Mucosa of rectum (tissue), 2 donors: Measurements from ENCODE around the gene KIF16B.

Source experiments
- H3K27ac ChIP-seq, 2 donors: one replicate each; pipeline ENCODE4 v1.7.0; 2013; ENCODE audit warnings: inconsistent platforms in 2 of 2, low read depth in 2 of 2, low read length in 2 of 2
- H3K27me3 ChIP-seq, 2 donors: one replicate each; pipeline ENCODE4 v1.7.0; 2013; ENCODE audit warnings: low read length in 2 of 2; ENCODE audit not compliant: control insufficient read depth in 2 of 2, insufficient read depth in 2 of 2
- H3K36me3 ChIP-seq, 2 donors: one replicate each; pipeline ENCODE4 v1.7.0; 2013; ENCODE audit warnings: low read length in 2 of 2; ENCODE audit not compliant: control insufficient read depth in 2 of 2, insufficient read depth in 2 of 2
- H3K4me1 ChIP-seq, 2 donors: one replicate each; pipeline ENCODE4 v1.7.0; 2013; ENCODE audit warnings: low read length in 2 of 2, mild to moderate bottlenecking in 1 of 2; ENCODE audit not compliant: control insufficient read depth in 2 of 2, insufficient read depth in 2 of 2
- H3K4me3 ChIP-seq, 2 donors: one replicate each; pipeline ENCODE4 v1.7.0; 2013; ENCODE audit warnings: low read length in 2 of 2
- H3K9ac ChIP-seq, 2 donors: one replicate each; pipeline ENCODE4 v1.7.0; 2013; ENCODE audit warnings: low read length in 2 of 2, low read depth in 1 of 2, mild to moderate bottlenecking in 1 of 2
- H3K9me3 ChIP-seq, 2 donors: one replicate each; pipeline ENCODE4 v1.7.0; 2013; ENCODE audit warnings: low read length in 2 of 2; ENCODE audit not compliant: control insufficient read depth in 2 of 2
- donor health status: healthy.
- donor health status: Normal muscosa, but diverticular disease.

Gene KIF16B

GRCh38 chr20:16381444-16381843 lies 191.8 kb downstream of the KIF16B start:
- Histone ChIP-seq H3K27me3 (no peaks in the 10 kb centered on the region), H3K4me1 (no peaks in the 10 kb centered on the region), H3K4me3 (no peak overlapping the region), H3K36me3 (peaks cover 23 to 25% of the 10 kb centered on the region in 2 donors), H3K9ac (no peak overlapping the region), H3K9me3 (no peaks in the 10 kb centered on the region), H3K27ac (no peak overlapping the region)

DNA sequence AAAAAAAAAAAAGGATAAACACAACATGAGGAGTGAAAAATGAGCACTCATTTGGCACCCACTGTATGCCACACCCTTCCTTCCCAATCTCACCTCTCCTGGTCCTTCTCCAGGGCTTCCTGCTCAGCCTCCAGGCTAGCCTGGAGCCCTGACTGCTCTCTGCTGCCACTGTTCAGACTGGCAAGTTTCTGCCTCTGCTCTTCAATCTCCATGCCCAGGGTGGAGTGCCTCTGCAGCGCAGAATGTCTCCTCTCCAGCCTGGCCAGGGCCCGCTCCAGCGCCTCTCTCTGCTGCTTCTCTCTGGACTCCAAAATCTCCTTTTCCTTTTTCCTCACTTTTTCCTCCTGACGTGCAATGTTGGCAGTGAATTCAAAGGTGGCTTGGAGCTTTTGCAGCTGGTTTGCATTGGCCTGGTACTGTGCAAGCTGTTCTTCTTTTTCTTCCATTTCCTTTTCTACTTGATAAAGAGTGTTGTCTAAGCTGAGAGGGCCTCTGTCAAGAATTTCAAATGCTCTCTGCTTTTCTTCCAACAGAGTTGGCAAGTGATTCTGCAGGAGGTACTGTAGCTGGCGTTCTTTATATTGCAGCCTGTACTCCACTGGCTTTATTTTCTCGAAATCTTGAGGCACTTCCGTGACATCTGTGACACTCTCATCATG lies 194.4 kb downstream of the KIF16B start:
- no peak overlapping the region for H3K27ac ChIP-seq
- no peaks in the 10 kb centered on the region for H3K9me3 ChIP-seq
- H3K4me1 ChIP-seq = no peaks in the 10 kb centered on the region
- H3K27me3 ChIP-seq = no peaks in the 10 kb centered on the region
- no peak overlapping the region for H3K4me3 ChIP-seq
- H3K9ac ChIP-seq = no peak overlapping the region
- H3K36me3 ChIP-seq = peaks cover 29 to 43% of the 10 kb centered on the region in 2 donors

DNA sequence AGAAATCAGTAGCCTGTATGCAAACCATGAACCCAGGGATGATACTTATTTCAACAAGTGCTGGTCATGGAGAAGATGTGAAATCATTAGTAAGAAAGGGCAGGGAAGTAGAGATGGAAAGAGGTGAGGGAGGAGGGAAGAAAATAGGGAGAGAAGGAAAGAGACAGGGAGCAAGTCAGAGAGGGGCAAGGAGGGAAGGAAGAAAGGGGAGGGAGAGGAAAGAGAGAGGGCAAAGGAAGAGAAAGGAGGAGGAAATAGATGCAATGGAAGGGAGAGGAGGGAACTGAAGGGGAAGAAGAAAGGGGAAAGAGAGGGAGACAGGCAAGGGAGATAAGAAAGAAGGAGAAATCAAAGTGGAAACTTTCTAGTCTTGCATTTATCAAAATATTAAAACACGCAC lies 195.1 kb downstream of the KIF16B start:
- H3K27ac ChIP-seq = no peak overlapping the region

GRCh38 chr20:16369441-16369840 lies 203.8 kb downstream of the KIF16B start:
- Histone ChIP-seq H3K4me3 (no peak overlapping the region), H3K36me3 (peaks cover 38 to 42% of the 10 kb centered on the region in 2 donors), H3K27me3 (no peaks in the 10 kb centered on the region), H3K9ac (no peak overlapping the region), H3K4me1 (no peaks in the 10 kb centered on the region), H3K27ac (no peak overlapping the region), H3K9me3 (no peaks in the 10 kb centered on the region)

More for the DNA sequence above, 195.1 kb downstream of the KIF16B start:
- Histone ChIP-seq H3K27me3 (no peaks in the 10 kb centered on the region), H3K4me1 (no peaks in the 10 kb centered on the region), H3K36me3 (peaks cover 35 to 43% of the 10 kb centered on the region in 2 donors), H3K9ac (no peak overlapping the region), H3K9me3 (no peaks in the 10 kb centered on the region), H3K4me3 (no peak overlapping the region)

GRCh38 chr20:16368645-16369292 lies 204.5 kb downstream of the KIF16B start:
- Histone ChIP-seq H3K4me1 (no peaks in the 10 kb centered on the region), H3K27me3 (no peaks in the 10 kb centered on the region), H3K36me3 (peaks cover 34 to 38% of the 10 kb centered on the region in 2 donors), H3K9ac (no peak overlapping the region), H3K9me3 (no peaks in the 10 kb centered on the region), H3K4me3 (no peak overlapping the region), H3K27ac (no peak overlapping the region)

DNA sequence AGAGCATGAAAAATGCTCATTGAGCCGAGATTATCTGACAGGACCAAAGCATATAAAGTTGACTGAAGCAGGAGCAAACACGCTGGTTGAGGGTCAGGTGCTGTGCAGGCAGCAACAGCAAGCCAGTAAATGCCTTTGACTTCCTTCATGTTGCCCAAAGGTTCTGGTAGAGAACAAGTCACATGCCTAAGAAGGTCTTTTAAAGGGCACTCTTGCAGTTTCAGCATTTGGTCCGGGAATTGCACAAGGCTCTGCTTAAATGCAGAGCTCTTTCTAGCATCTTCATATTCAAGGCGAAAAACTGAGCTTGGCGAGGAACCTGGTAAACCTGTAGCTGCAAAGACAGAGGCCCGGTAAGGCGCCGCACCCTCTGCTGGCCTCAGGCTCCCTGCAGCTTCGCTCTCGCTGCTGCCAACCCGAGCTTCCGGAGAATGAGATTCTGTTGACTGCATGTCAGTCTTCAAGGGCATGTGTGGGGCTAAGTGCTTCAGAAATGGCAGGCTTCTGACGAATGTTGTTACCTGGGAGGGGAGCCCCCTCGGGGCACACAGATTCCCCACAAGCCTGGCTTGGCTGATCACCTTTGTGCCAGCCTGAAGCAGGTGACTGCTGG lies 205.2 kb downstream of the KIF16B start:
- H3K9ac ChIP-seq = no peak overlapping the region
- H3K27ac ChIP-seq = no peak overlapping the region
- no peaks in the 10 kb centered on the region for H3K4me1 ChIP-seq
- no peak overlapping the region for H3K4me3 ChIP-seq
- H3K9me3 ChIP-seq = no peaks in the 10 kb centered on the region
- H3K36me3 ChIP-seq = peaks cover 30 to 38% of the 10 kb centered on the region in 2 donors
- H3K27me3 ChIP-seq = no peaks in the 10 kb centered on the region

GRCh38 chr20:16366529-16366928 lies 206.7 kb downstream of the KIF16B start:
- Histone ChIP-seq H3K4me1 (no peaks in the 10 kb centered on the region), H3K27ac (no peak overlapping the region), H3K9me3 (no peaks in the 10 kb centered on the region), H3K36me3 (peaks cover 27 to 34% of the 10 kb centered on the region in 2 donors), H3K27me3 (no peaks in the 10 kb centered on the region), H3K4me3 (no peak overlapping the region), H3K9ac (no peak overlapping the region)

DNA sequence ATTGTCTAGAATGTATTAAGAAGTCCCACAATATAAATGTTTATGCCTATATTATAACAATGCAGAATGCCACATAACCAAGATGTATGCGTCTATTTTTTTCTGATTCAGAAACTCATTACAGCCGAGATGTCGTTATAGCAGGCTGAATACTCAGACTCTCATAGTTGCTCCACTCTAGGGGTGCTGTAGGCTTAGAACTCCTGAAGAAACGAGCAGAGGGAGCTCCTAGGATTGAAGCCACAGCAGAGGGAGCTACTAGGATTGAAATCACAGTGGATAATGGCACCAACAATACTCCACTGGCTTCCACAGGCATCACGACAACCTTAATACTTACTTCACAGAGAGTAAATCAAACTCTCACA lies 208.9 kb downstream of the KIF16B start:
- H3K4me1 ChIP-seq = no peaks in the 10 kb centered on the region
- peaks cover 26 to 30% of the 10 kb centered on the region in 2 donors for H3K36me3 ChIP-seq
- H3K27me3 ChIP-seq = no peaks in the 10 kb centered on the region
- no peak overlapping the region for H3K27ac ChIP-seq
- no peaks in the 10 kb centered on the region for H3K9me3 ChIP-seq
- H3K4me3 ChIP-seq = no peak overlapping the region
- H3K9ac ChIP-seq = no peak overlapping the region

- H3K36me3 ChIP-seq = peaks cover 22 to 26% of the 10 kb centered on the region in 2 donors
- no peaks in the 10 kb centered on the region for H3K9me3 ChIP-seq
Measured at GRCh38 chr20:16363506-16364319, 209.5 kb downstream of the KIF16B start.

DNA sequence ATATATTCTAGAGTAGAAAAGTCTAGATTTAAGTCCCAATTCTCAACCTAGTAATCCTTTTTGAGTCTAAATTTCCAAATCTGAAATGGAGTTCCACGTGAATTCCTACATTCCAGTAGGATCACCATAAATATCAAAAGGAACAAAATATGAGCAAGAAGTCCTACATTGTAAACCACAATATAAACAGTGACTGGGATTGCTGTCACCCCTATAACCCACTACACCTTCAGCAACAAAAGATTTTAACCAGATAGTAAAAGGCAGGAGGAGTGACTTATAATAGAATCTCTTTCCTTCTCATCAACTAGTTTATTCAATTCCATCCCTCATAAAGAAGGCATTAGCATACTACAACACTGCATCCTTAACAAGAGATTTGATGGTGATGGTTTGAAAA lies 210.6 kb downstream of the KIF16B start:
- Histone ChIP-seq H3K4me3 (no peak overlapping the region), H3K27ac (no peak overlapping the region), H3K9me3 (no peaks in the 10 kb centered on the region), H3K27me3 (no peaks in the 10 kb centered on the region), H3K4me1 (no peaks in the 10 kb centered on the region), H3K36me3 (peaks cover 14 to 16% of the 10 kb centered on the region in 2 donors), H3K9ac (no peak overlapping the region)

More at GRCh38 chr20:16363506-16364319, 209.5 kb downstream of the KIF16B start:
- no peaks in the 10 kb centered on the region for H3K27me3 ChIP-seq
- H3K27ac ChIP-seq = no peak overlapping the region
- no peak overlapping the region for H3K4me3 ChIP-seq
- no peaks in the 10 kb centered on the region for H3K4me1 ChIP-seq
- H3K9ac ChIP-seq = no peak overlapping the region
